Hepatocyte (in vitro differentiated cells): ENCODE data around the gene RNF175.

Experiments used
- EZH2 ChIP-seq: fragments of 200-600 bp; sonication (generic); IDR thresholded peaks from 2 replicates; pipeline ENCODE4 v1.6.1; 2016; ENCODE audit warnings: antibody characterized with exemption, mild to moderate bottlenecking, borderline replicate concordance
- EZH2phosphoT487 ChIP-seq: fragments of 200-600 bp; sonication (generic); IDR thresholded peaks from one replicate; pipeline ENCODE4 v1.6.1; 2018; ENCODE audit warnings: antibody characterized with exemption, mild to moderate bottlenecking, low read depth, moderate library complexity; ENCODE audit not compliant: unreplicated experiment, severe bottlenecking
- TF ChIP-seq, protein P1 (sequence below): fragments of 200-600 bp; sonication (generic); IDR thresholded peaks from 2 replicates; pipeline ENCODE4 v1.5.1; 2016; ENCODE audit warnings: antibody characterized with exemption, mild to moderate bottlenecking; ENCODE audit not compliant: poor library complexity

DNA sequence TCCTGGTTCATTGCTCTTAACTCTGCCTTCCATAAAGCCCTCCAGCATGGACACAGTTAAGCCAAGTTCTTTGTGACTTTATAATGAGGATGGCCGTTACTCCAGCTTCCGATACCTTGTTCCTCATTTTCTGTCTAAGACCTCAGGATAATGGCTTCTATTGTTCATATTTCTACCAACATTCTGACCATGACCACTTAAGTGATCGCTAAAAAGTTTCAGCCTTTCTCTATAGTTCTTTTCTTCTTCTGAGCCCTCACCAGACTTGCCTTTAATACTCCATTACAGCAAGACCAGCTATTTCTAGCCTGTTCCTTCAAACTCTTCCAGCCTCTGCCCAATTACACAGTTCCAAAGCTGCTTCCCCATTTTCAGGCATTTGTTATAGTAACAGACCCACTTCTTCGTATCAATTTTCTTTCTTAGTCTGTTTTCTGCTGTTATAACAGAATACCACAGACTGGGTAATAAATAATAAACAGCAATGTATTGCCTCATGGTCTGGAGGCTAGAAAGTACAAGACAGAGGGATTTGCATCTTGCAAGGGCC lies 12.3 kb downstream of the RNF175 start:
- TF ChIP-seq, protein P1, sequence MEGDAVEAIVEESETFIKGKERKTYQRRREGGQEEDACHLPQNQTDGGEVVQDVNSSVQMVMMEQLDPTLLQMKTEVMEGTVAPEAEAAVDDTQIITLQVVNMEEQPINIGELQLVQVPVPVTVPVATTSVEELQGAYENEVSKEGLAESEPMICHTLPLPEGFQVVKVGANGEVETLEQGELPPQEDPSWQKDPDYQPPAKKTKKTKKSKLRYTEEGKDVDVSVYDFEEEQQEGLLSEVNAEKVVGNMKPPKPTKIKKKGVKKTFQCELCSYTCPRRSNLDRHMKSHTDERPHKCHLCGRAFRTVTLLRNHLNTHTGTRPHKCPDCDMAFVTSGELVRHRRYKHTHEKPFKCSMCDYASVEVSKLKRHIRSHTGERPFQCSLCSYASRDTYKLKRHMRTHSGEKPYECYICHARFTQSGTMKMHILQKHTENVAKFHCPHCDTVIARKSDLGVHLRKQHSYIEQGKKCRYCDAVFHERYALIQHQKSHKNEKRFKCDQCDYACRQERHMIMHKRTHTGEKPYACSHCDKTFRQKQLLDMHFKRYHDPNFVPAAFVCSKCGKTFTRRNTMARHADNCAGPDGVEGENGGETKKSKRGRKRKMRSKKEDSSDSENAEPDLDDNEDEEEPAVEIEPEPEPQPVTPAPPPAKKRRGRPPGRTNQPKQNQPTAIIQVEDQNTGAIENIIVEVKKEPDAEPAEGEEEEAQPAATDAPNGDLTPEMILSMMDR = no peak
- no peak for TF ChIP-seq EZH2
- TF ChIP-seq EZH2phosphoT487 = no peak
